H1 (cell line): Measurements from ENCODE around the gene TEX54. TPM values are rescaled to one million over a fixed set of nuclear protein-coding genes. Genes with fewer than 3 reads are reported as not detected.

Experiments
- BRCA1 ChIP-seq: IDR thresholded peaks from 2 replicates; pipeline ENCODE4 v1.6.1; 2012; ENCODE audit warnings: low read depth, low read length, improper control_type of control experiment
- CEBPB ChIP-seq: IDR thresholded peaks from 2 replicates; pipeline ENCODE4 v1.6.1; 2012; ENCODE audit warnings: low read depth, low read length
- CREB1 ChIP-seq: IDR thresholded peaks from 2 replicates; pipeline ENCODE4 v1.6.1; 2012; ENCODE audit warnings: inconsistent platforms
- GABPA ChIP-seq: IDR thresholded peaks from 2 replicates; pipeline ENCODE4 v1.6.1; 2011; ENCODE audit warnings: mild to moderate bottlenecking, low read length, moderate library complexity, borderline replicate concordance; ENCODE audit not compliant: insufficient read depth
- GTF2F1 ChIP-seq: IDR thresholded peaks from 2 replicates; pipeline ENCODE4 v1.6.1; 2012; ENCODE audit warnings: low read depth, low read length, improper control_type of control experiment, borderline replicate concordance
- JUND ChIP-seq: IDR thresholded peaks from 2 replicates; pipeline ENCODE4 v1.6.1; 2011; ENCODE audit warnings: mild to moderate bottlenecking, improper control_type of control experiment, low read length
- NRF1 ChIP-seq: IDR thresholded peaks from 2 replicates; pipeline ENCODE4 v1.6.1; 2011; ENCODE audit warnings: mild to moderate bottlenecking, low read depth, low read length, improper control_type of control experiment
- POLR2AphosphoS5 ChIP-seq: IDR thresholded peaks from 2 replicates; pipeline ENCODE4 v1.6.1; 2011; ENCODE audit warnings: low read depth, low read length
- RNF2 ChIP-seq: fragments of 200-900, 300-1000 bp; sonication (generic); IDR thresholded peaks from 2 replicates; pipeline ENCODE4 v1.7.1; 2016; ENCODE audit warnings: borderline replicate concordance, low read depth, mild to moderate bottlenecking, antibody characterized with exemption, low read length; ENCODE audit not compliant: poor library complexity, severe bottlenecking; ENCODE audit errors: missing control alignments
- SP1 ChIP-seq: IDR thresholded peaks from 2 replicates; pipeline ENCODE4 v1.6.1; 2011; ENCODE audit warnings: low read depth, low read length
- SUZ12 ChIP-seq: fragments of 200-600 bp; sonication (generic); IDR thresholded peaks from 2 replicates; pipeline ENCODE4 v1.6.1; 2012; ENCODE audit warnings: mild to moderate bottlenecking, inconsistent platforms, low read length, moderate library complexity, mixed read lengths
- TAF1 ChIP-seq: IDR thresholded peaks from 2 replicates; pipeline ENCODE4 v1.6.1; 2011; ENCODE audit warnings: mild to moderate bottlenecking, low read depth, low read length
- TAF7 ChIP-seq: optimal IDR thresholded peaks from 2 replicates; pipeline ENCODE3; 2011; ENCODE audit warnings: low read depth, mild to moderate bottlenecking, inconsistent platforms, low read length, moderate library complexity, borderline replicate concordance
- YY1 ChIP-seq: IDR thresholded peaks from 2 replicates; pipeline ENCODE4 v1.6.1; 2011; ENCODE audit warnings: low read depth, mild to moderate bottlenecking, low read length
- polyA plus RNA-seq, 7 experiments: library from polyadenylated mRNA; depleted of rRNA in 3 of 7; stranded (reverse) in 5 of 7; unstranded in 2 of 7; fragments of >200 nt in 5 of 7; fragments of 200-250 nt in 2 of 7; gene quantifications; 1 replicate in 5 of 7; 2 replicates in 1 of 7; 4 replicates in 1 of 7; pipeline versions ENCODE4 v1.2.1 to v1.2.3, GENCODE V29; 2011 to 2013; ENCODE audit warnings: missing spikeins in 2 of 7, mixed read lengths in 2 of 7
- total RNA-seq: library from RNA; stranded (reverse); fragmentation: NEBNext Ultra II Directional; extraction: Animal tissue kit (Norgen Biotek cat#: 25700); gene quantifications from 2 replicates; pipeline ENCODE4 v1.2.1, GENCODE V29; 2021

Gene TEX54
- total and polyA plus RNA-seq, 2 of the 8 experiments (the other 6 are each of a cell fraction or from before 2014, with no cell fraction given) = 1.2 TPM; not detected in 1

- TF ChIP-seq JUND (0 out of 2 replicates have a peak, but pooled peaks have one; percentile 13), GTF2F1 (peak; percentile 96), RNF2 (no peak), CEBPB (no peak), YY1 (peak; percentile 70; the same call in 1 of the 2 replicates), TAF1 (peak; percentile 100), BRCA1 (no peak), SP1 (peak; percentile 86), SUZ12 (no peak), POLR2AphosphoS5 (peak; percentile 100), TAF7 (peak; percentile 99), GABPA (0 out of 2 replicates have a peak, but pooled peaks have one; percentile 17), NRF1 (peak; percentile 82), CREB1 (peak; percentile 99)
Observed at GRCh38 chr11:62805076-62805892, 27.4 kb downstream of the TEX54 start, which contains the start of gene NXF1 (continued).
